Activated CD4-positive, alpha-beta T cell treated with anti-CD3 and anti-CD28 coated beads, Interleukin-2, amount 10 ng/mL, durations not matched to agents 24 days and 14 days (primary cell): ENCODE results near the gene ARHGAP27. TPM values are rescaled to one million over a fixed set of nuclear protein-coding genes. Genes with fewer than 3 reads are reported as not detected.
A peak's percentile ranks its signal among the peaks of the same experiment; 100 is the strongest.

Experiments
- DNase-seq: peaks from one replicate; pipeline ENCODE4 v3.0.0; 2022
- H3K27ac Mint-ChIP-seq: one replicate; pipeline ENCODE4 v1.8.0; 2022; ENCODE audit warnings: mild to moderate bottlenecking, mixed read lengths
- H3K27me3 Mint-ChIP-seq: one replicate; pipeline ENCODE4 v1.8.0; 2022; ENCODE audit warnings: mixed read lengths
- H3K36me3 Mint-ChIP-seq: one replicate; pipeline ENCODE4 v1.8.0; 2022; ENCODE audit warnings: low read depth, mild to moderate bottlenecking, mixed read lengths
- H3K4me1 Mint-ChIP-seq: one replicate; pipeline ENCODE4 v1.8.0; 2021; ENCODE audit warnings: mixed read lengths
- H3K4me3 Mint-ChIP-seq: one replicate; pipeline ENCODE4 v1.8.0; 2022; ENCODE audit warnings: mild to moderate bottlenecking, moderate library complexity, mixed read lengths
- H3K9me3 Mint-ChIP-seq: one replicate; pipeline ENCODE4 v1.8.0; 2021; ENCODE audit warnings: mixed read lengths
- intact Hi-C: fragments of 100-400 bp; cut with micrococcal nuclease; formaldehyde crosslinking; loops from one replicate; pipeline ENCODE4 v1.15.1; 2023
- total RNA-seq: library from RNA; stranded (reverse); gene quantifications from 2 replicates; pipeline ENCODE4 v1.2.3, GENCODE V29; 2022

The ARHGAP27 gene
- total RNA-seq, 1 donor from 2014 or later: 48.3 TPM

DNA sequence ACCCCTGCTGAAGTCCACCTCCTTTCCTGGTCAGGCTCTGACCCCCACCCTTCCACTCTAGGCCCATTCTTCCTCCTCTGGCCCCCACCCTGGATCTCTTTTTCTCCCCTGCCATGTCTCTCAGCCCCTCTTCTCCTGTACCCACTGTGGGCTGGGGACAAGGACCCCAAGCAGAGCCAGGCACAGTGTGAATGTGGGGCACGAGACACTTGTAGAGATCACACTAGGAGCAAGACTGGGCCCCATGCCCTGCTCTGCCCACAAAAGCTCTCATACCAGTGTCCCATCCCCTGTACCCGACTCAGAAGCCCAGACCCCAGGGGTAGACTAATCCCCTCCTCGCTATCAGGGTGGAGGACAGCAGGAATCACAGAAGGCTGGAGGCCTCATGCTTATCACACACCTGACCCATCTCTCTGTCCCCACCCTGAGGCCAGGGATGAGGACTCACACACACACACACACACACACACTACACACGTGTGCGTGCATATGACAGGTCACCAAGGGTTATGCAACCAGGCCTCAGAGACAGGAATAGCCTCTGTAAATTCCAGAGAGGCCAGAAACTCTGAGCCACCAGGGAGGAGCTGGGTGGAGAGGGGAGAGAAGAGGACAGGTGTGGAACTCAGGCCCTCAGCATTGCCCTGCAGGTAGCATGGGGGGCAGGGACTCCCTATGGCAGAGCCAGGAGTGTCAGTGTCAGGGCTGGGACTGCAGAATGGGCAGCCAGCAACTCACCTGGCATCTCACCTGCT is 21.1 kb downstream of the ARHGAP27 start:
- peaks cover 13% of the 10 kb centered on the region for H3K36me3 Mint-ChIP-seq
- intact Hi-C loops: no loop called here
- peak overlapping the region; percentile 97 for H3K27ac Mint-ChIP-seq
- H3K4me1 Mint-ChIP-seq: peaks cover 46% of the 10 kb centered on the region
- no peak for DNase-seq
- H3K9me3 Mint-ChIP-seq: no peaks in the 10 kb centered on the region
- no peaks in the 10 kb centered on the region for H3K27me3 Mint-ChIP-seq
- H3K4me3 Mint-ChIP-seq: peak overlapping the region; percentile 99

DNA sequence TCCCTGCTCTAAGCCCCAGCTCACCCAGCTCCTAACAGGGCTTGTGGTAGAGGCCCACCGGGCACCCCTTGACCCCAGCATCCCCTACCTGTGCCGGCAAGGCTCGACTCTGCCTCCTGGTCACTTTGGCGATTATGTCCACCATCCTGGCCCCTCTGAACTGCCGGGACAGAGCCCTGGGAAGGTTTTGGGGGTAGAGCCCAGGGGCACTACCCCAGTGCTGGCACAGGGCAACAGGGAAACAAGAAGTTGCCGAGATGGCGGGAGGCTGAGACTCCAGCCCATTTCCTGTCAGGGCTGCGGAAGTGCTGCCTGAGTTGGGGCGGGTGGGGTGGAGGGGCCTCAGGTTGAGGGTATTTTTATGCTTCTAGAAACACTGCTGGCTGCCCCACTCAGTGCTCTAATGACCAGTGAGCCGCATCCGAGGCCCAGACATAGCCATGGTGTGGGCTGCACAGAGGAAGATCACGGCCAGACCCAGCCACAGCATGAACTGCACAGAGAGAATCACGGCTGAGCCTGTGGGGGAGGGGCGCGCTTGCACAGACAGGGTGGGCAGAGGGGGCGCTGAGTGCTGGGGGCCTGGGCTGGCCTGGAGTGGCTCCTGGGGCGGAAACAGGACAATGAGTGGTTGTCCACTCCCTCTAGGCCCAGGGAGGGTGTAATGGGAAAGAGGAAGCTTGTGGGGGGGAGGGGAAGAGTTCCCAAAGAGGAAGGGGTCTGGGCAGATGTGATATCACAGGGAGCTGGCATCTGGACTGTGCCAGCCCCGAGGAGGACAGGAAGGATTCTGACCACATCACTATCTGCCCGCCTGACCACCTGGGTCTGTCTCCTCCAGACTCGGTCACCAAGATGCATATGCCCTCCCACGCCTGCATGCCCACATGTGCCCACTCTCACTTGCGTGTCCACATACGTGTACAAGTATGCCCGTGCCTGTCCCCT is 22.3 kb downstream of the ARHGAP27 start:
- peak; percentile 86 for DNase-seq
- no peaks in the 10 kb centered on the region for H3K9me3 Mint-ChIP-seq
- peak overlapping the region; percentile 99 for H3K4me3 Mint-ChIP-seq
- H3K27me3 Mint-ChIP-seq: no peaks in the 10 kb centered on the region
- H3K27ac Mint-ChIP-seq: peak overlapping the region; percentile 97
- peaks cover 17% of the 10 kb centered on the region for H3K36me3 Mint-ChIP-seq
- H3K4me1 Mint-ChIP-seq: peaks cover 46% of the 10 kb centered on the region
- intact Hi-C loops: no loop called here

DNA sequence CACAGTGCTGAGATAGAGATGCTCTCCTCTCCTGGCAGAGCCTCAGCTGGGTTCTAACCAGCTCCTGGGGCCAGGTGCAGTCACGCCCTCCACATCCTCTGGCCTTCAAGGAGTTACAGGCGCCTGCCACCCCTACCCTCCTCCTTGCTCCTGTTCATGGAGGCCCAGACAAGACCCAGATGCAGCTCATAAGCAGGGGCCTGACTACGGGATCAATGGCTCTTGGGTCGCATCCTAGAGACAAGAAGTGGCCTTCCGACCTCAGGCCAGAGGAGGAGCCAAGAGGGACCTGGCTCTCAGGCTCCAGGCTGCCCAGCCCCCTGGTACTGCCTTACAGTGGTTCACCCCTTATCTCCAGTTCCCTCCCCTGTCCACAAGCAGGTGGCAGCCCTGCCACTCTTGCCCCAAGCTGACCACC is 23.0 kb downstream of the ARHGAP27 start:
- H3K27me3 Mint-ChIP-seq: no peaks in the 10 kb centered on the region
- H3K27ac Mint-ChIP-seq: peak overlapping the region; percentile 97
- intact Hi-C loops: no loop called here
- no peaks in the 10 kb centered on the region for H3K9me3 Mint-ChIP-seq
- peaks cover 41% of the 10 kb centered on the region for H3K4me1 Mint-ChIP-seq
- peak overlapping the region; percentile 99 for H3K4me3 Mint-ChIP-seq
- H3K36me3 Mint-ChIP-seq: peaks cover 14% of the 10 kb centered on the region
- DNase-seq: peak; percentile 68

DNA sequence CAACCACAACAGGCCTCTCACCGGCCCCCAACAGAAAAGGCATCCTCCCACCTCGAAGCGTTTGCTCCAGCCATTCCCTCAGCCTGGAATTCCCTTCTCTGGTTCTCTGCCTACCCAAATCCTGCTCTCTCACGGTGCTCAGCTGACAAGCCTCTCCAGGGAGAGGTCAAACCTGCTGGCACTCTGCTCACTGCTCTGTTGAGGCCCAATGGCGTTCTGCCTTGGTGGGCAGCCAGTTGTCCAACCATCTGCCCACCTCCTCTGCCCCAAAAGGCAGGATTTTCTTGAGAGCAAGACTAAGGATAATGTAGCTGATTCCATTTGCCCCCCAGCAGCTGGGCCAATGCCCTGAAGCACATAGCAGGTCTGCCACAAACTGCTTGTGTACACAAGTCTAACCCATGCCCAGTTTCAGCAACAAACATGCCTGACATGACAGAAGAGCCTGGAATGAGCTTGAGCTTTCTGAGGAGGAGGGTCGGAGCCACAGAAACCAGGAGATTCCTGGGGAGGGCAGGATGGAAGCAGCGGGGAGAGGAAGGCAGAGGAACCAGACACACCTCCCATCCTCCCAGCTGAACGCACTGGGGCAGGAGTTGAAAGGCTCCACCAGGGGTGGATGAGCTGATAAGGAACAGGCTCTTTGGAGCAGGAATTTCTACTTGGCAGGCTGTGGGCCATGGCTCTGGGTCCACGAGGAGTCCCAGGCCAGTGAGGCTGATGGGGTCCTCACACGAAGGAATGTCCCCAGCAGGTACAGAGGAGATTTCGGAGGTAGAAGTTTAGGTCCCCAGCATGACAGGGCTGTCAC is 23.9 kb downstream of the ARHGAP27 start:
- intact Hi-C loops: no loop called here
- Mint-ChIP-seq H3K9me3 (no peaks in the 10 kb centered on the region), H3K4me3 (peak overlapping the region; percentile 99), H3K27me3 (no peaks in the 10 kb centered on the region), H3K36me3 (peaks cover 21% of the 10 kb centered on the region), H3K27ac (peak overlapping the region; percentile 97), H3K4me1 (peaks cover 41% of the 10 kb centered on the region)
- no peak for DNase-seq

DNA sequence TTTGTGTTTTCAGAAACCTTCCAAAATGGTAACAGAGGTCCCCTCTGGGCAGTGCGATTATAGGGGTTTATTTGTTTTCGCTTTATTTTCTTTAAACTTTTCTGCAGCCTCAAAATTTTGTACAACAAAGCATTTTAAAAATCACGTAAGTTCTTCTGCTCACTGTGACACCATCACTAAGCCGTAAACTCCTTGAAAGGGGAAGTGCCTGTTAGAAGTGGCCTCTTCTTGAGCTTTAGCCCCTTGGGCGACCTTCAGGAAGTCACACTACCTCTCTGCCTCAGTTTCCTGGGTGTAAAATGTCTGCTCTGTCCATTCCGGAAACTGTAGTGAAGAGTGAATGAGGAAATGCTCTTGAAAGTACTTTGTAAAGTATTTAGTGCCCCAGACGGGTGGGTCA is 26.6 kb downstream of the ARHGAP27 start:
- no peak overlapping the region for H3K27ac Mint-ChIP-seq
- no peak for DNase-seq

DNA sequence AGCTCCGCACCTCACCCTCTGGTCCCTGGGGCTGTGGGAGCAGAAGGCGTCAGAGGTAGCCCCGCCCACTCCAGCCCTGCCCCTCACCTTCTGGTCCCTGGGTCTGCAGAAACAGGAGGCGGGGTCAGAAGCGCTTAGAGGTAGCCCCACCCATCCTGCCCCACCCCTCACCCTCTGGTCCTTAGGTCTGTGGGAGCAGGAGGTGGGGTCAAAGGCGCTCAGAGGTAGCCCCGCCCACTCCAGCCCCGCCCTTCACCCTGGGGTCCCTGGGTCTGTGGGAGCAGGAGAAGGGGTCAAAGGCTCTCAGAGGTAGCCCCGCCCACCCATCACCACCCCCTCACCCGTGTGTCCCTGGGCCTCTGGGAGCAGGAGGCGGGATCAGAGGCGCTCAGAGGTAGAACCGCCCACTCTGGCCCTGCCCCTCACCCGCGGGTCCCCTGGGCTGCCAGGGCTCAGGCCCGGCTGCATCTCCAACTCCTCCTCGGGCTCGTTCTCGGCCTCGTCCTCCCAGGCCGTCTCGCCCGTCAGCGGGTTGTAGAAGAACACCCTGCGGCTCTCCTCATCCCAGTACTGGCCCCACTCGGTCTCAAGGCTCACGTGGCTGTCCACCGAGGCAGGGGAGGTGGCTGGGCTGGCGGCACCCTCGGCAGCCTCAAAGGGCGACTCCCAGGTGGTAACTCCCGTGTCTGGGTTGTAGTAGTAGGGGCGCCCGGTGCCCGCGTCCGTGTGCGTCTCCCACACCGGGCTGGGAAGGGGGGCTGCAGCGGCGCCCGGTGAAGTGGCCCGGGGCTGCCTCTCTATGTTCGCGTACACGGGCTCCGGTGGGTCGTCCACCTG is 27.2 kb downstream of the ARHGAP27 start:
- Mint-ChIP-seq H3K27me3 (no peaks in the 10 kb centered on the region), H3K27ac (no peak overlapping the region), H3K9me3 (no peaks in the 10 kb centered on the region), H3K4me3 (no peak overlapping the region), H3K36me3 (peaks cover 40% of the 10 kb centered on the region), H3K4me1 (peaks cover 25% of the 10 kb centered on the region)
- no peak for DNase-seq
- intact Hi-C loops: no loop called here

More for the DNA sequence above, 26.6 kb downstream of the ARHGAP27 start:
- Mint-ChIP-seq H3K36me3 (peaks cover 36% of the 10 kb centered on the region), H3K4me3 (no peak overlapping the region), H3K27me3 (no peaks in the 10 kb centered on the region), H3K9me3 (no peaks in the 10 kb centered on the region), H3K4me1 (peaks cover 30% of the 10 kb centered on the region)
- intact Hi-C loops: no loop called here

DNA sequence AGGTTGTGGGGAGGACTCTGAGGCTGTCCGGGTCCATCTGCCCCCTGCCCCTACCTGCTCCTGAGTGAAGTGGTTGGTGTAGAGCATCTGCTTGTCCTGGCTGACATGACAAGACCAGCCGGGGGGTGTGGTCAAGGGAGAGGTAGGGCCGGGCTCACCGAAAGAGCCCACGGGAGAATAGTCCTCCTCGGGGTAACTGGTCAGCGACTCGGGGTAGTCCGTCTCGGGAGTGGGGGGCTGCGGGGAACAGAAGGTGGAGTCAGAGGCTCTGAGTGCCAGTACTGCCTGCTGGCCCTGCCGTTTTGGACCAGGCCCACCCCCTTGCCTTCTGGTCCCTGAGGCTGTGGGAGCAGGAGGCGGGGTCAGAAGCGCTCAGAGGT is 27.8 kb downstream of the ARHGAP27 start:
- intact Hi-C loops: no loop called here
- H3K4me3 Mint-ChIP-seq: no peak overlapping the region
- H3K9me3 Mint-ChIP-seq: no peaks in the 10 kb centered on the region
- DNase-seq: no peak
- H3K36me3 Mint-ChIP-seq: peaks cover 40% of the 10 kb centered on the region
- peaks cover 21% of the 10 kb centered on the region for H3K4me1 Mint-ChIP-seq
- H3K27ac Mint-ChIP-seq: no peak overlapping the region
- H3K27me3 Mint-ChIP-seq: no peaks in the 10 kb centered on the region

DNA sequence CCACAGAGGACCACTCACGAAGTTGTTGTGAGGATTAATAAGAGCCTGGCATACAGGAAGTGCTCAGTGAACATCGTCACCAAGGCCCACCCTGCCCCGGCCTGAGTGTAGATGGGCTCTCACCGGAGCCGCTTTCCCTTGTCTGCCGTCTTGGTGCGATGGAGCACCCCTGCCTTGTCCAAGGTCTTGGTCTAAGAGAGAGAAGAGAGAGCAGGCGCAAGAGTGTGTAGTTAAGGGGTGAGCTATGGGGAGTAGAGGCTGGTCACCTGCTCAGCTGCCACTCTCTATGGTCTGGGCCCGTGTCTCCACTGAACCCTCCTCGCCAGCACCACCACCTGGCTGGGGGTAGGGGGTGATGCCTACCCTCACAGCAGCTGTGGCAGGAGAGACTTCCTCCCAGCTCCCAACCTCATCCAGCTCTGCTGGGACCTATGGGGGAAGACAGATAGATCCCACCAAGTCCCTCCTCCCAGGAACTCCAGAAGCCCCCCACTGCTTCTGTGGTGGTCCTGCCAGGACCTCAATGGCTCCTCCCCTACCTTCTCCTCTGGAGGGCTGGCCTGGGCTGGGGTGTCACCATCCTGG is 28.7 kb downstream of the ARHGAP27 start:
- intact Hi-C loops: no loop called here
- no peak overlapping the region for H3K4me3 Mint-ChIP-seq
- H3K9me3 Mint-ChIP-seq: no peaks in the 10 kb centered on the region
- no peak overlapping the region for H3K27ac Mint-ChIP-seq
- H3K4me1 Mint-ChIP-seq: peaks cover 19% of the 10 kb centered on the region
- DNase-seq: no peak
- H3K36me3 Mint-ChIP-seq: peaks cover 43% of the 10 kb centered on the region
- H3K27me3 Mint-ChIP-seq: no peaks in the 10 kb centered on the region

DNA sequence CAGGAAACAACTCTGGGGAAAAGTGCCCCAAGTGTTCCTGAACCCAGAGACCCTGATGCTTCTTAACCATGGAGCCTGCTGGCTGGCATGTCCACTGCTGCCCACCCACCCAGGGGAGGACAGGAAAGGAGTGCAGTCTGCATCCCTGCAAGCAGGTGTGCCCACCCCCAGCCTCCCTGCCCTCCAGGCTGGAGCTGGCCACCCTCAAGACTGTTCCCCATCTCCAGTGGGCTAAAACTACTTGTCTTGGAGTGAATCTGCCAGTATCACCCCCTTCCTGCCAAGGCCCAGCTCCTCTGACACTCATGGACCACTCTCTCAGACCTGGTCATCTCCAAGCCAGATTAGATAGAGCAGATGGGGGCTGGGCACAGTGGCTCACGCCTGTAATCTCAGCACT is 29.8 kb downstream of the ARHGAP27 start:
- intact Hi-C loops: no loop called here
- H3K9me3 Mint-ChIP-seq: no peaks in the 10 kb centered on the region

DNA sequence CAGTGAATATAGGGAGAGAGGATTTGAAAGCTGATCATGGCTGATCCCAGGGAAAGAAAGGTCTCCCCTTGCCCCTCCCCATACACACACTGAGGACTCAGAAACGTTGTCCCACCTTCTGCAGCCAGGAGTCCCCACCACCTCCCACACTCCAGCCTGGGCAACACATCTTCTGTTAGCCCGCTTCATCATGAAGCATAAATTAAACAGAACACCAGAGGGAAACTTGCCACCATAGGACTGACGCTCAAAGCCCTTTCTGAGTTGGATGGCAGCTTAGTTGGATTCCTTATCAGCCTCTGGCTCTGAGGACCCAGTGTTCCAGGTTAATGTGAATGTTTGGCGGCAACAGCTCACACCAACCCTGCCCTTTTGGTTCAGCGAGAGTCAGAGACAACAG is 33.9 kb downstream of the ARHGAP27 start:
- intact Hi-C loops: no loop called here
- Mint-ChIP-seq H3K9me3 (no peaks in the 10 kb centered on the region), H3K36me3 (peaks cover 45% of the 10 kb centered on the region)

More for the DNA sequence above, 29.8 kb downstream of the ARHGAP27 start:
- peaks cover 45% of the 10 kb centered on the region for H3K36me3 Mint-ChIP-seq
- H3K4me1 Mint-ChIP-seq: peaks cover 8% of the 10 kb centered on the region
- no peak overlapping the region for H3K27ac Mint-ChIP-seq
- no peaks in the 10 kb centered on the region for H3K27me3 Mint-ChIP-seq
- no peak for DNase-seq
- no peak overlapping the region for H3K4me3 Mint-ChIP-seq

DNA sequence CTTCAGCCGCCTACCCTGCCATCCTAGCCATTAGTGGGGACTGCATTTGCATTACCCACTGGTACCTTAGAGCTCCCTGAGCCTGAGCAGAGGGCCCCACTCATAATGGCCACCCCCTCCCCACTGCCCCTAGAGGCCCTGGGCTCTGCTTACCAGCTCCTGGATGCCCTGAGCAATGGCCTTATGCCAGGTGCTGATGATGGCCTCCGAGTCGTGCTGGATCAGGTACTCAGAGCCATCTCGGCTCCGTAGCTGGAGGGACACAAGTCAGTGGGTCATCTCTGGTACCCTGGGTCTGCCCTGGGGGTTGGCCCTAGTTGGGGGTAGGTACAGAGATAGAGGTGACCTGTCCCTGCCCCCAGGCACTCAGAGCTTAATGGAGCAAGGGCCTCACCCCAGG is 34.9 kb downstream of the ARHGAP27 start:
- no peak overlapping the region for H3K4me3 Mint-ChIP-seq
- no peaks in the 10 kb centered on the region for H3K4me1 Mint-ChIP-seq
- no peaks in the 10 kb centered on the region for H3K9me3 Mint-ChIP-seq
- H3K36me3 Mint-ChIP-seq: peaks cover 40% of the 10 kb centered on the region
- H3K27ac Mint-ChIP-seq: no peak overlapping the region
- no peaks in the 10 kb centered on the region for H3K27me3 Mint-ChIP-seq
- intact Hi-C loops: no loop called here
- DNase-seq: no peak

More for the DNA sequence above, 33.9 kb downstream of the ARHGAP27 start:
- DNase-seq: no peak
- Mint-ChIP-seq H3K27me3 (no peaks in the 10 kb centered on the region), H3K4me3 (no peak overlapping the region), H3K27ac (no peak overlapping the region), H3K4me1 (no peaks in the 10 kb centered on the region)

DNA sequence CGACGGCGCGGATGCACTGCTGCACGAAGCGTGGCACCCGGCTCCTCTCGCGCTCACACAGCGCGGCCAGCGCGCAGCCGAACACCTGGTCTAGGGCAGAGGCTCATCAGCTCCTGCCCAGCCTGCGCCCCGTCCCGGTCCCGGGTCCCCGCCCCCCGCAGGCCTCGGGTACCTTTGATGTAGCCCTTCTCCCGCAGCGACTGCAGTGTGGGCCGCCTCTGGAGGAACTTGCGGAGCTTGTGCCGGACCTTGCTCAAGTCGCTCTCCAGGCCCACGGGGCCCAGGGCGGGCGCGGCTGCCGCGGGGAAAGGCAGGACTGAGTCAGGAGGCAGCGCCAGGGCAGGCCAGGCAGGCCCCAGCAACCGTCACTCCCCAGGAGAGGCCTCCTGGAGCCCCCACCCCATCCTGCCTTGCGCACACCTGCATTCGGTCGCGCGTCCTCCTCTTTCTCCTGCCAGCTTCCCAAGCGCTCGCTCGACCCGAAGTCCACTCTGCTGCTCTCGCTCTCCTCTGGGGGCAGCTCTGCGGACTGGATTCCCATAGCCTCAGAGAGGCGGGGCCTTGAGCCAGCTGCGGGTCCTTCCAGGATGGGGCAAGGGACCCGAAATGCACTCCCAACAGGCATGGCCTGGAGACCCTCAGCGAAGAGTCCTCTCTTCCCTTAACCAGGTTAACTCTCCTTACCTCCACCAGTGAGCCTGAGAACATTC is 36.0 kb downstream of the ARHGAP27 start:
- H3K4me3 Mint-ChIP-seq: no peak overlapping the region
- H3K9me3 Mint-ChIP-seq: no peaks in the 10 kb centered on the region
- no peaks in the 10 kb centered on the region for H3K27me3 Mint-ChIP-seq
- no peak for DNase-seq
- H3K36me3 Mint-ChIP-seq: peaks cover 33% of the 10 kb centered on the region
- no peak overlapping the region for H3K27ac Mint-ChIP-seq
- no peaks in the 10 kb centered on the region for H3K4me1 Mint-ChIP-seq
- intact Hi-C loops: no loop called here
